ENCODE results near the gene UQCC3. TPM values are rescaled to one million over a fixed set of nuclear protein-coding genes. Genes with fewer than 3 reads are reported as not detected.
A peak's percentile ranks its signal among the peaks of the same experiment; 100 is the strongest.

The UQCC3 gene
- total and polyA plus RNA-seq, 9 of the 15 experiments (the other 6 are each of a cell fraction or from before 2014, with no cell fraction given): 3.3 to 44.3 (median 8.0) TPM

- TF ChIP-seq SIN3A (IDR thresholded peaks at IDR 0.05; ENCODE audit: borderline replicate concordance in 2 of 2, control insufficient read depth in 1 of 2, low read depth in 2 of 2, low read length in 2 of 2): peak; percentile 55 to 56; a peak in 1 of 4 replicates
- TF ChIP-seq ZNF444 (CRISPR knock-in tag; IDR thresholded peaks at IDR 0.05): no peak
- TF ChIP-seq ZBTB2 (IDR thresholded peaks at IDR 0.05): no peak; the same call in 1 of the 2 replicates
- peak; percentile 22; the same call in 1 of the 2 replicates for TF ChIP-seq CREB1 (IDR thresholded peaks at IDR 0.05)
- no peak for TF ChIP-seq CREB1 (CRISPR knock-in tag; IDR thresholded peaks at IDR 0.05)
- no peak for TF ChIP-seq MTA2 (IDR thresholded peaks at IDR 0.05; ENCODE audit: low read depth)
- no peak for TF ChIP-seq SRSF3 (IDR thresholded peaks at IDR 0.05; ENCODE audit: insufficient read depth, low read length)
- TF ChIP-seq PHB2 (IDR thresholded peaks at IDR 0.05; ENCODE audit: low read depth): no peak
- no peak for TF ChIP-seq FOS (IDR thresholded peaks at IDR 0.05; ENCODE audit: extremely low read depth, insufficient read length)
- no peak for TF ChIP-seq HNRNPK (IDR thresholded peaks at IDR 0.05; ENCODE audit: low read depth, low read length, poor library complexity, severe bottlenecking)
- no peak for TF ChIP-seq CBX8 (IDR thresholded peaks at IDR 0.05; ENCODE audit: borderline replicate concordance, extremely low read depth, low read depth, low read length, poor library complexity, severe bottlenecking)
- TF ChIP-seq STAG1 (CRISPR knock-in tag; IDR thresholded peaks at IDR 0.05; ENCODE audit: borderline replicate concordance): no peak
- TF ChIP-seq NFE2 (IDR thresholded peaks at IDR 0.05; ENCODE audit: low read depth): peak; percentile 61
- TF ChIP-seq, protein P1, sequence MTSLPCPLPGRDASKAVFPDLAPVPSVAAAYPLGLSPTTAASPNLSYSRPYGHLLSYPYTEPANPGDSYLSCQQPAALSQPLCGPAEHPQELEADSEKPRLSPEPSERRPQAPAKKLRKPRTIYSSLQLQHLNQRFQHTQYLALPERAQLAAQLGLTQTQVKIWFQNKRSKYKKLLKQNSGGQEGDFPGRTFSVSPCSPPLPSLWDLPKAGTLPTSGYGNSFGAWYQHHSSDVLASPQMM (CRISPR knock-in tag; IDR thresholded peaks at IDR 0.05): no peak
- no peak for TF ChIP-seq U2AF1 (optimal IDR thresholded peaks at IDR 0.05; ENCODE audit: low read depth, low read length)
- TF ChIP-seq RFX7 (CRISPR knock-in tag; IDR thresholded peaks at IDR 0.05): no peak
- TF ChIP-seq ZFPM2 (CRISPR knock-in tag; IDR thresholded peaks at IDR 0.05): no peak
- no peak for TF ChIP-seq ADNP (tag; IDR thresholded peaks at IDR 0.05)
- TF ChIP-seq ZNF146 (CRISPR knock-in tag; IDR thresholded peaks at IDR 0.05; ENCODE audit: unreplicated experiment): no peak
- 0 out of 2 replicates have a peak, but pooled peaks have one; percentile 23 for TF ChIP-seq NR2C2 (CRISPR knock-in tag; IDR thresholded peaks at IDR 0.05)
- TF ChIP-seq NR2C2 (tag; IDR thresholded peaks at IDR 0.05): no peak
- no peak for TF ChIP-seq SREBF1 (IDR thresholded peaks at IDR 0.05; ENCODE audit: borderline replicate concordance, low read depth, low read length)
- TF ChIP-seq RHOXF2B (CRISPR knock-in tag; conservative IDR thresholded peaks at IDR 0.05): no peak
- TF ChIP-seq BDP1 (IDR thresholded peaks at IDR 0.05; ENCODE audit: insufficient read depth, insufficient read length): no peak
- no peak for TF ChIP-seq ATF1 (CRISPR knock-in tag; IDR thresholded peaks at IDR 0.05)
- peak; percentile 39; the same call in 1 of the 2 replicates for TF ChIP-seq ATF1 (tag; IDR thresholded peaks at IDR 0.05)
- TF ChIP-seq SPI1 (IDR thresholded peaks at IDR 0.05; ENCODE audit: borderline replicate concordance, low read depth, low read length): no peak; the same call in 1 of the 2 replicates
Measured at GRCh38 chr11:62705880-62706849, 34.7 kb downstream of the UQCC3 start (continued).
